ENCODE results near the gene LYRM4. TPM values are rescaled to one million over a fixed set of nuclear protein-coding genes. Genes with fewer than 3 reads are reported as not detected.

Gene LYRM4
- polyA plus RNA-seq (29.3 and 33.9 TPM in 2 replicates), polyA minus RNA-seq (16.3 and 20.7 TPM in 2 replicates)

GRCh38 chr6:5260661-5261544 is at the start of gene LYRM4, which contains the start of gene FARS2:
LYRM4 (minus strand) TSS chr6:5260950; CDS start chr6:5260733, 217 bp downstream.
FARS2 (plus strand) TSS chr6:5261513.
- no peaks in the 10 kb centered on the region for H3K27me3 ChIP-seq (ENCODE audit: insufficient read depth, low read depth, low read length)
- peaks cover 33% of the 10 kb centered on the region for H3K79me2 ChIP-seq (replicated peaks; ENCODE audit: insufficient read depth, low read length)
- no peaks in the 10 kb centered on the region for H4K20me1 ChIP-seq (ENCODE audit: insufficient read depth)
- no peaks in the 10 kb centered on the region for H3K36me3 ChIP-seq (ENCODE audit: insufficient read depth, low read length)
- H3K9ac ChIP-seq (ENCODE audit: low read length), result peak within 1 kb of the TSS; percentile 86
- peak within 1 kb of the TSS; percentile 88 for H3K27ac ChIP-seq (ENCODE audit: low read length)
- H3K9me3 ChIP-seq (ENCODE audit: low read length), result no peaks in the 10 kb centered on the region
- H3K4me3 ChIP-seq (ENCODE audit: low read length), result peak within 1 kb of the TSS; percentile 87
- peak within 1 kb of the TSS; percentile 92 for H3K4me2 ChIP-seq (ENCODE audit: low read length)
- no peaks in the 10 kb centered on the region for H3K9me2 ChIP-seq (ENCODE audit: insufficient read depth, low read length)
- H3F3A ChIP-seq (ENCODE audit: insufficient read depth, low read length, poor library complexity, severe bottlenecking), result no peaks in the 10 kb centered on the region
- TF ChIP-seq RAD21 (conservative IDR thresholded peaks at IDR 0.05), result peak; percentile 47
- TF ChIP-seq POLR2AphosphoS5 (IDR thresholded peaks at IDR 0.05), result peak; percentile 5
- peak; percentile 73 for TF ChIP-seq REST (IDR thresholded peaks at IDR 0.05; ENCODE audit: borderline replicate concordance)
- no peak for TF ChIP-seq EZH2 (IDR thresholded peaks at IDR 0.05; ENCODE audit: borderline replicate concordance, insufficient read depth, low read length, poor library complexity, severe bottlenecking)
- peak; percentile 94 for TF ChIP-seq MXI1 (conservative IDR thresholded peaks at IDR 0.05; ENCODE audit: poor library complexity, severe bottlenecking)
- TF ChIP-seq SMC3 (conservative IDR thresholded peaks at IDR 0.05; ENCODE audit: poor library complexity), result peak; percentile 63
- peak; percentile 24 for TF ChIP-seq TAF1 (IDR thresholded peaks at IDR 0.05; ENCODE audit: low read depth)
- TF ChIP-seq EP300 (conservative IDR thresholded peaks at IDR 0.05; ENCODE audit: poor library complexity, severe bottlenecking), result peak; percentile 38
- peak; percentile 43 for TF ChIP-seq CTCF (IDR thresholded peaks at IDR 0.05; ENCODE audit: poor library complexity, severe bottlenecking)
- H2AFZ ChIP-seq (ENCODE audit: low read depth, low read length), result peak within 1 kb of the TSS; percentile 66

- peaks cover 3% of the 10 kb centered on the region for H3F3A ChIP-seq (ENCODE audit: insufficient read depth, low read length, poor library complexity, severe bottlenecking)
- H3K9me2 ChIP-seq (ENCODE audit: insufficient read depth, low read length), result no peaks in the 10 kb centered on the region
- H3K4me3 ChIP-seq (ENCODE audit: low read length), result no peak overlapping the region
- H4K20me1 ChIP-seq (ENCODE audit: insufficient read depth), result no peaks in the 10 kb centered on the region
- no peak overlapping the region for H3K4me2 ChIP-seq (ENCODE audit: low read length)
- no peak overlapping the region for H3K27ac ChIP-seq (ENCODE audit: low read length)
- H3K36me3 ChIP-seq (ENCODE audit: insufficient read depth, low read length), result peaks cover 4% of the 10 kb centered on the region
- no peak for TF ChIP-seq POLR2AphosphoS5 (IDR thresholded peaks at IDR 0.05)
- TF ChIP-seq MXI1 (conservative IDR thresholded peaks at IDR 0.05; ENCODE audit: poor library complexity, severe bottlenecking), result no peak
- TF ChIP-seq EP300 (conservative IDR thresholded peaks at IDR 0.05; ENCODE audit: poor library complexity, severe bottlenecking), result no peak
- no peak for TF ChIP-seq TAF1 (IDR thresholded peaks at IDR 0.05; ENCODE audit: low read depth)
- TF ChIP-seq SMC3 (conservative IDR thresholded peaks at IDR 0.05; ENCODE audit: poor library complexity), result no peak
- no peak for TF ChIP-seq REST (IDR thresholded peaks at IDR 0.05; ENCODE audit: borderline replicate concordance)
- TF ChIP-seq CTCF (IDR thresholded peaks at IDR 0.05; ENCODE audit: poor library complexity, severe bottlenecking), result no peak
- no peak for TF ChIP-seq RAD21 (conservative IDR thresholded peaks at IDR 0.05)
- TF ChIP-seq EZH2 (IDR thresholded peaks at IDR 0.05; ENCODE audit: borderline replicate concordance, insufficient read depth, low read length, poor library complexity, severe bottlenecking), result no peak
- H3K9me3 ChIP-seq (ENCODE audit: low read length), result no peaks in the 10 kb centered on the region
- H3K27me3 ChIP-seq (ENCODE audit: insufficient read depth, low read depth, low read length), result no peaks in the 10 kb centered on the region
- no peaks in the 10 kb centered on the region for H3K79me2 ChIP-seq (replicated peaks; ENCODE audit: insufficient read depth, low read length)
- H2AFZ ChIP-seq (ENCODE audit: low read depth, low read length), result no peak overlapping the region
- H3K9ac ChIP-seq (ENCODE audit: low read length), result no peak overlapping the region
Measured at GRCh38 chr6:5308066-5308465, 47.3 kb upstream of the LYRM4 start.

Data from neural cell (in vitro differentiated cells).